ENCODE measurements around the gene DNM3.

Gene DNM3

DNA sequence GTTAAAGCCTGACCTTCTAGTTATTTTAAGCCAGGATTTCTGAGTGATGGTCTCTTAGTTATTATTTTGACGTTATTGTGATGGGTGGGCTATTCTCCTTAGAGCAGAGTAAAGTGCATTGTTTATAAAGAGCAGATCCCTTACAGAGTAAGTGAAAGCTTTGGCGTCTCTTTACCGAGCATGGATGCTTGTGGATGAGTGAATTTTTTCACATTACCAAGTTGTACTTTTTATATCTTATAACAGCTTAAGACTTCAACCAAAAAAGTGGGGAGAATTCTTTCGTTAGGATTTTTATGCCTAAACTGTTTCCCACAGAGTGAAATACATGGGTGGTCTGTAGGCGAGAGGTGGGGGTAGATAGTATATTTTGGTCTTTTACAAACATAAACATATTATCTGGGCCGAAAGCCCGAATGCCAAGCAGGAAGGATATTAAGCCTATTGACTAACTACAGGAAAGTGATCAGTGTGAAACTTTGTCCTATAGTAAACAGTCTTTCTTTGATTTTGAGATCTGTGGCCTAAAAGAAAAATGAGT, 300.1 kb downstream of the DNM3 start:
- TF ChIP-seq, protein P1, sequence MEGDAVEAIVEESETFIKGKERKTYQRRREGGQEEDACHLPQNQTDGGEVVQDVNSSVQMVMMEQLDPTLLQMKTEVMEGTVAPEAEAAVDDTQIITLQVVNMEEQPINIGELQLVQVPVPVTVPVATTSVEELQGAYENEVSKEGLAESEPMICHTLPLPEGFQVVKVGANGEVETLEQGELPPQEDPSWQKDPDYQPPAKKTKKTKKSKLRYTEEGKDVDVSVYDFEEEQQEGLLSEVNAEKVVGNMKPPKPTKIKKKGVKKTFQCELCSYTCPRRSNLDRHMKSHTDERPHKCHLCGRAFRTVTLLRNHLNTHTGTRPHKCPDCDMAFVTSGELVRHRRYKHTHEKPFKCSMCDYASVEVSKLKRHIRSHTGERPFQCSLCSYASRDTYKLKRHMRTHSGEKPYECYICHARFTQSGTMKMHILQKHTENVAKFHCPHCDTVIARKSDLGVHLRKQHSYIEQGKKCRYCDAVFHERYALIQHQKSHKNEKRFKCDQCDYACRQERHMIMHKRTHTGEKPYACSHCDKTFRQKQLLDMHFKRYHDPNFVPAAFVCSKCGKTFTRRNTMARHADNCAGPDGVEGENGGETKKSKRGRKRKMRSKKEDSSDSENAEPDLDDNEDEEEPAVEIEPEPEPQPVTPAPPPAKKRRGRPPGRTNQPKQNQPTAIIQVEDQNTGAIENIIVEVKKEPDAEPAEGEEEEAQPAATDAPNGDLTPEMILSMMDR (IDR thresholded peaks at IDR 0.05; ENCODE audit: low read depth, low read length, missing control alignments) = no peak
- H3K4me3 ChIP-seq (ENCODE audit: low read depth, low read length) = no peak overlapping the region
- DNase-seq (ENCODE audit: low read depth) = no peak

DNA sequence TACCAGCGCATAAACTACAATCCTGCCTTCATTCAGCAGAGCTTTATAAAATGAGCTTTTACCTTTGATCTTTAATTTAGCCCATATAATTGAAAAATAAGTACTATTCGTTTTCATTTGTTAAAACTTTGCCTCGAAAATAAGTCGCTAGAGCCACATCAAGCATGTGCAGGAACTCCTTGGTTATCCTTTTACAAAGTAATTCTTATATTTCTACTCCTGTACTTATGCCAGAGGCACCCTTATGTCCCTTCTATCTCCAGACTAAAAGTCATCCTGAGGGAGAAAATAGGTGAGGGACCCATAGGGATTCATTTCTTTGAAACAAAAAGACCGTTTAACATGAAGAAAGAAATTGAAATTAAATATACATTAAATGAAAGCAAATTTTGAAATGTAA, 301.0 kb downstream of the DNM3 start:
- no peak overlapping the region for H3K4me3 ChIP-seq (ENCODE audit: low read depth, low read length)
- no peak for DNase-seq (ENCODE audit: low read depth)
- TF ChIP-seq, protein P1 (IDR thresholded peaks at IDR 0.05; ENCODE audit: low read depth, low read length, missing control alignments) = no peak

DNA sequence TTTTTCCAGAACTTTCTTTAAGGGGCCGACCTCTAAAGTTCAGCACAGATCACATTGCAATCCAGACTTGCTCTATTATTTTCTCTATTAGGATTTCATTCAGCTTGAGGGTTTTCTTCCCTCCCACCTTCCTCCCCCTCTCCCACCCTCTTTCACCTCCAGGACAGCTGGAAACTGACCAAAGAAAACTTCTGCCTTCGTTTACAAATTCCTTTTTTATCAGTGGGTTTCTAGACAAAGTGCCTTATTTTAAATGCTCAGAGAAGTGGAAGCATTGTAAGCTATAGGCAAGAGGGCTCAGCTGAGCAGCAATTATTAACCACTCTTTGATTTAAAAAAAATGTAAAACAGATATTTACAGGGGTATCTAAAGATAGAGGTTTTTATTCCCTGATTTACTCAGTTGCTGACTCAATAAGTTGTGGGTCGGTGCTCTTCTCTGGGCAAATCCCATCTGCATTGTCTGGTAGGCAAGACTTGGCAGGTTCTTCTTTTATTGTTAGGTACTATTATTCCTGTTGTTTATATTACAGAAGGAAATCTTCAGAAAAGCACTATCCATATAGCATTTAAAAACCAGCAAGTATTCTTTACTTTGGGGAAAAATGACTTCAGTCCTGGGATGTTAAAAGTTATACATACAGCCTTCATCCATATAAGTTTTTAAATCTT, 302.2 kb downstream of the DNM3 start:
- H3K4me3 ChIP-seq (ENCODE audit: low read depth, low read length) = no peak overlapping the region
- DNase-seq (ENCODE audit: low read depth) = no peak
- TF ChIP-seq, protein P1 (IDR thresholded peaks at IDR 0.05; ENCODE audit: low read depth, low read length, missing control alignments) = no peak

DNA sequence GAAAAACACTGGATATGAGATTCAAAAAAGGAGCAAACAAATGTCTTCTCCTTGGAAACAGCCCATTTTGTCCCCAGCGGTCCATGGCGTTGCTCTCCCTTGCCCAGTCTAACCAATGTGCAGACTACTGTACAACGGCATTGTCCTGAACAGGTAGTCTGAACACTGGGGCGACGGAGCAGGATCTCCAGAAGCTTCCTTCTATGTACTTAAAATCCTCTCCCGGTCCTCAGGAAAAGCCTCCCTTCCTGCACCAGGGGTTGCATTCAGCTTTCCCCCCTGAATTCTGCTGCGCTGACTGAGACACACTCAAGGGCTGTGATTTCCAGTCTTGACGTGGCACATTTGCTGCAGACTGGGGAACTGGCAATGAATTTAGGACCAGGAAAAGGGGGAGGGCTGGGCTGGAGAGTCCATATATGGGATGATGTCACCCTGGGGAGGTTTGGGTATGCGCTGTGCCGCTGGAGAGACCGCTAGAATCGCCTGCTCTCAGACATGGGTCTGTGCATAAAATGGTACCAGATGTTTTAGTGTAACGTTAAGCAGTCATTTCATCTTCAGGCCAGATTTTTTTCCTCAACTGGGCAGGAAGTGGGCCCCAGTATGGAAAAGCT, 303.3 kb downstream of the DNM3 start:
- no peak for DNase-seq (ENCODE audit: low read depth)
- TF ChIP-seq, protein P1 (IDR thresholded peaks at IDR 0.05; ENCODE audit: low read depth, low read length, missing control alignments) = no peak
- no peak overlapping the region for H3K4me3 ChIP-seq (ENCODE audit: low read depth, low read length)

DNA sequence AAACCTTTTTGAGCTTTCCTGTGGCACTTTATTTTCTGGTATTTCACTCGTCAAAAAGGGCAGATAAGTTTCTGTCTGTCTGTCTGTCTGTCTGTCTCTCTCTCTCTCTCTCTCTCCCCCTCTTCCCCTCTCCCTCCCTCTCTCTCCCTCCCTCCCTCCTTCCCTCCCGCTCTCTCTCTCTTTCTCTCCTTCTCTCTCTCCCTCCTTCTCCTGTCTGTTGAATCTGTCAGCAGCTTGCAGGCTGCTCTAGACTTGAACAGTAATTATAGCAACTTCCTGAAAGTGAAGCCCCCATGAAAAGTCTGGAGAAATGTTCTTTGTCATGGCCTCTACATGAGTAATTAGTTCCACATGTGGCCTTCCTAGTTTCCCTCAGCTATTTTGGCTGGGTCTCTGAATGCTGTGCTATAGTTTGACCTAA, 303.9 kb downstream of the DNM3 start:
- no peak overlapping the region for H3K4me3 ChIP-seq (ENCODE audit: low read depth, low read length)
- TF ChIP-seq, protein P1 (IDR thresholded peaks at IDR 0.05; ENCODE audit: low read depth, low read length, missing control alignments) = no peak
- no peak for DNase-seq (ENCODE audit: low read depth)

DNA sequence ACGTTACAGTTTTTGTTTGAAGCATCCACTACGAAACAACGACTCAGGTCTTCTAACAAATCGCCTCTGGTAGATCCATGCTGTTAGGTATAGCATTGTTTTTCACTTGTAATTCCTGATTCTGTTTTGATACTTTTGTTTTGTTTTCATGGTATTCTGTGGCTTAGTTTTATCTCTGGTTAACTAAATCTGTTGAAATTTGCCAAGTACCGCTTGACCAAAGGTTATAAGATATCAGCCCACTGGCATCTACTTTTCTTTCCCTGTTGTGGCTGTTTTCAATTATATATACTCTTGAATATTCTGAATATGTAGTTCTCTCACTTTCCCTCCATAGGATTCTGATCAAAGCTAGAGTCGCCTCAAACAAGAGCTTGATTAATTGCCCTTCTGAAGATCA, 304.4 kb downstream of the DNM3 start:
- no peak overlapping the region for H3K4me3 ChIP-seq (ENCODE audit: low read depth, low read length)
- DNase-seq (ENCODE audit: low read depth) = no peak
- TF ChIP-seq, protein P1 (IDR thresholded peaks at IDR 0.05; ENCODE audit: low read depth, low read length, missing control alignments) = no peak
